Activated T-cell treated with anti-CD3 and anti-CD28 coated beads for 4 hours (primary cell): ENCODE measurements around the gene RIMBP3C.
"Not testable (repeated sequence)": the region's sequence is repeated elsewhere in the genome, so short reads cannot be mapped to it uniquely, and the experiment has no call there.

Source experiments
- DNase-seq: peaks from one replicate; pipeline ENCODE4 v3.0.0-alpha.2; 2020

RIMBP3C gene

GRCh38 chr22:21516970-21517764, 34.1 kb downstream of the RIMBP3C start:
- DNase-seq = not testable (repeated sequence)

- not testable (repeated sequence) for DNase-seq
These were observed 34.7 kb downstream of the RIMBP3C start for GRCh38 chr22:21516522-21516921.

GRCh38 chr22:21515234-21515633, 36.0 kb downstream of the RIMBP3C start:
- not testable (repeated sequence) for DNase-seq

GRCh38 chr22:21514117-21514516, 37.1 kb downstream of the RIMBP3C start:
- not testable (repeated sequence) for DNase-seq

- not testable (repeated sequence) for DNase-seq
These were observed 39.2 kb downstream of the RIMBP3C start for GRCh38 chr22:21512022-21512421.

- DNase-seq = not testable (repeated sequence)
These were observed 40.9 kb downstream of the RIMBP3C start for GRCh38 chr22:21510397-21510796.

- not testable (repeated sequence) for DNase-seq
These were observed 51.4 kb downstream of the RIMBP3C start for GRCh38 chr22:21499623-21500506.

GRCh38 chr22:21498489-21498888, 52.8 kb downstream of the RIMBP3C start:
- DNase-seq = not testable (repeated sequence)

- not testable (repeated sequence) for DNase-seq
These were observed 53.3 kb downstream of the RIMBP3C start for GRCh38 chr22:21497984-21498383.
